GM18519 (cell line): Measurements from ENCODE around the gene PTPRN2.
"Not testable (repeated sequence)": the region's sequence is repeated elsewhere in the genome, so short reads cannot be mapped to it uniquely, and the experiment has no call there.

Source experiments
- ATAC-seq: cut with Tn5 transposase; IDR thresholded peaks from one replicate; pipeline ENCODE4 v1.9.1; 2021; ENCODE audit warnings: mild to moderate bottlenecking, moderate library complexity; ENCODE audit not compliant: unreplicated experiment, low FRiP score

The PTPRN2 gene

GRCh38 chr7:157794746-157795065 lies 792.9 kb downstream of the PTPRN2 start:
- ATAC-seq, result no peak

- no peak for ATAC-seq
These were observed 793.5 kb downstream of the PTPRN2 start for GRCh38 chr7:157793973-157794745.

- ATAC-seq, result no peak
These were observed 794.6 kb downstream of the PTPRN2 start for GRCh38 chr7:157793087-157793353.

- ATAC-seq, result no peak
These were observed 795.2 kb downstream of the PTPRN2 start for GRCh38 chr7:157792241-157793086.

GRCh38 chr7:157791666-157792065 lies 796.0 kb downstream of the PTPRN2 start:
- ATAC-seq, result no peak

- no peak for ATAC-seq
These were observed 796.4 kb downstream of the PTPRN2 start for GRCh38 chr7:157791261-157791660.

- ATAC-seq, result no peak
These were observed 797.7 kb downstream of the PTPRN2 start for GRCh38 chr7:157789942-157790341.

GRCh38 chr7:157789094-157789493 lies 798.5 kb downstream of the PTPRN2 start:
- no peak for ATAC-seq

- ATAC-seq, result no peak
These were observed 799.0 kb downstream of the PTPRN2 start for GRCh38 chr7:157788573-157788972.

GRCh38 chr7:157787275-157787701 lies 800.3 kb downstream of the PTPRN2 start:
- no peak for ATAC-seq

GRCh38 chr7:157786375-157787274 lies 801.0 kb downstream of the PTPRN2 start:
- no peak for ATAC-seq

GRCh38 chr7:157785486-157786186 lies 802.0 kb downstream of the PTPRN2 start:
- ATAC-seq, result no peak

GRCh38 chr7:157784979-157785441 lies 802.6 kb downstream of the PTPRN2 start:
- ATAC-seq, result no peak

- no peak for ATAC-seq
These were observed 803.4 kb downstream of the PTPRN2 start for GRCh38 chr7:157784041-157784835.

GRCh38 chr7:157782041-157782440 lies 805.6 kb downstream of the PTPRN2 start:
- no peak for ATAC-seq

GRCh38 chr7:157780721-157781120 lies 806.9 kb downstream of the PTPRN2 start:
- no peak for ATAC-seq

GRCh38 chr7:157780312-157780711 lies 807.3 kb downstream of the PTPRN2 start:
- no peak for ATAC-seq

- no peak for ATAC-seq
These were observed 808.4 kb downstream of the PTPRN2 start for GRCh38 chr7:157779206-157779605.

GRCh38 chr7:157777194-157777762 lies 810.3 kb downstream of the PTPRN2 start:
- not testable (repeated sequence) for ATAC-seq
